ENCODE data around the gene C6orf136.

The C6orf136 gene

DNA sequence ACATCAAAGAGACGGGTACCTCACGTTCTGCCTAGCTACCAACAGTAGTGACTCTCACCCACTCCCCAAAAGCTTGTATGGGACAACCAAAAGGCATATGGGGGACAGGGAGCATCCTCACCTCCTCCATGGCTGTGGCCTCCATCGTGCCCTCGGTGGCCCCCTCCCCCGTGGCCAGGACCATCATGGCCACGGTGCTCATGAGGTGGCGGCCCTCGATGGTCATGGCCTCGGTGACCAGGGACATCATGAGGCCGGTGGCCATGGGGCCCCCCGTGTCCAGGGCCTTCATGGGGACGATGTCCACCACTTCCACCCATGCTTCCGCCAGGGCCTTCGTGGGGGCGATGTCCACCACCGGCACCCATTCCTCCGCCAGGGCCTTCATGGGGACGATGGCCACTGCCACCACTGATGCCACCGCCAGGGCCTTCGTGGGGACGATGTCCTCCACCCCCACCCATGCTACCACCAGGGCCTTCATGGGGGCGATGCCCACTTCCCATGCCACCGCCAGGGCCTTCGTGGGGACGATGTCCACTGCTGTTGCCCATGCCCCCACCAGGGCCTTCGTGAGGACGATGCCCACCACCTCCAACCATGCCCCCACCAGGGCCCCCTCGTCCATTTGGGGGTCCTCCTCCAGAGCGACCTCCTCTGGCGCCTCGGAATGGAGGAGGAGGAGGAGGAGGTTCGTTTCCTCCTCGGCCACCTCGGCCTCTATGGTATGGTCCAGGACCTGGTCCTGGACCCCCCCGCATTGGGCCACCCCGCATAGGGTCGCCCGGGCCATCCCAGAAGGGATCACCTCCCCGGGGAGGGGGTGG lies 44.9 kb upstream of the C6orf136 start:
- TF ChIP-seq ZFX (IDR thresholded peaks at IDR 0.05) (no peak), CTCF (conservative IDR thresholded peaks at IDR 0.05) (no peak)
- H3K27ac ChIP-seq = no peak overlapping the region

DNA sequence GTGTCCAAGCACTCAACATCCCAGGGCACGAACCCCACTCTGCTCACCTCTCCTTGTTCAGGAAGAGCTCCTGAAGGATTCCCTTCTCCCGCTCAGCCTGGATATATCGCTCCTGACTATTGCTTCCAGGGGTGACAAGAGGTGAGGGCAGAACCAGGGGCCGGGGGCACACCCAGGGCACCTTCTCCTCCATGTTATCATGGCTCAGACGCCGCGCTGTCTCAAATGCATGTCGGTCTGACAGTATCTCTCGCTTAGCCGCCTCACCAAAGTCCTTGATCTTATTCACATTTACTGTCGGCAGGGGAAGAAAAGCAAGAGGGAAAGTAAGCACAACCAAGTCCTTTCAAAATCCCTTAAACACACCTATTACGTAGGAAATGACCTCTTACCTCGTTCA lies 43.0 kb upstream of the C6orf136 start:
- no peak overlapping the region for H3K27ac ChIP-seq
- no peak for TF ChIP-seq ZFX (IDR thresholded peaks at IDR 0.05)
- TF ChIP-seq CTCF (conservative IDR thresholded peaks at IDR 0.05) = no peak

GRCh38 chr6:30610065-30610464 lies 36.9 kb upstream of the C6orf136 start:
- TF ChIP-seq ZFX (IDR thresholded peaks at IDR 0.05) (no peak), CTCF (conservative IDR thresholded peaks at IDR 0.05) (no peak)
- no peak overlapping the region for H3K27ac ChIP-seq

GRCh38 chr6:30611150-30611855 lies 35.6 kb upstream of the C6orf136 start:
- TF ChIP-seq CTCF (conservative IDR thresholded peaks at IDR 0.05) (no peak), ZFX (IDR thresholded peaks at IDR 0.05) (no peak)
- no peak overlapping the region for H3K27ac ChIP-seq

DNA sequence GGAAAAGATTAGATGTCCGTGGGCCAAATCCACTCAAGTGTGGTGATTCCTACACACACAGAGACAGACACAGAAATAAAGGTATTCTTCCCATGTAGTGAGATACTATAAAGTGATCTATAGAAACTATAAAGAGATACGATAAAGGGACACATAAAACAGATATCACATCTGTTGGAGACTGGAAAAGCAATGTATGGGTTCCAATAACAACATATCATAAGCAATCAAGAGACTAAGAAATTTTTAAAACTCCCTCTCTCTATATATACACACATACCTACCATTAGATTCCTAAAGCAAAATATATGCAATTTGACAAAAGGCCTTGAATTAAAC lies 35.1 kb upstream of the C6orf136 start:
- H3K27ac ChIP-seq = no peak overlapping the region

GRCh38 chr6:30612213-30612612 lies 34.7 kb upstream of the C6orf136 start:
- TF ChIP-seq ZFX (IDR thresholded peaks at IDR 0.05) (no peak), CTCF (conservative IDR thresholded peaks at IDR 0.05) (peak; percentile 52)
- H3K27ac ChIP-seq = no peak overlapping the region

More for the DNA sequence above, 35.1 kb upstream of the C6orf136 start:
- no peak for TF ChIP-seq ZFX (IDR thresholded peaks at IDR 0.05)
- no peak for TF ChIP-seq CTCF (conservative IDR thresholded peaks at IDR 0.05)

DNA sequence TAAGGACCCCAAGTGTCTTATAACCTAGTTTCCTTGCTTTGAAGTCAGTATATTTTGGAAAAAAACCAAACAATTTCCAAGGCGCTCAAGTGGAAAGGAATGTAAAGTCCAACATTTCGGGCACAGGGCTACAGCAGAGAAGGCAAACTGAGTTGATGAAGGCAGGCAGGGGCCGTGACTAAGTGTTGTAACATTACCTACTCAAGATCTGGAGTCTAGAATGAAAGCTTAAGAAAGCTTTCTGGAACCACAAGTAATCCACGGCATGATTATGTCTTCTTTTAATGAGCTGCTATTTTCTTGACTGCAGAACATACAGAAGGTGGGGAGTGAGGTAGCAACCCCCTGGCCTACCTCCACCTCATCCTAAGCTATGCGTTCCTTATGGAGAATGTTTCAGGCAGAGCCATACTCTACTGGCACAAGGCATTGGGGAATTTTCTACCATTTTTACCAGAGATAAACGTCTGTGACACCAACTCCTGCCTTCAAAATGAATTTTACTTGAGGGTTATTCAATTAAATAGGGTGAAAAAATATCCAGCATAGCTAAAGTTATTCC lies 34.2 kb upstream of the C6orf136 start:
- no peak overlapping the region for H3K27ac ChIP-seq
- TF ChIP-seq CTCF (conservative IDR thresholded peaks at IDR 0.05) = no peak
- no peak for TF ChIP-seq ZFX (IDR thresholded peaks at IDR 0.05)

Measured in C4-2B (cell line).